Glutamatergic neuron (in vitro differentiated cells): Measurements from ENCODE around the gene SYP. TPM values are rescaled to one million over a fixed set of nuclear protein-coding genes. Genes with fewer than 3 reads are reported as not detected.
"Not testable (repeated sequence)": the region's sequence is repeated elsewhere in the genome, so short reads cannot be mapped to it uniquely, and the experiment has no call there.

Experiments
- DNase-seq: peaks from one replicate; pipeline ENCODE4 v3.0.0; 2022
- H3K27ac Mint-ChIP-seq: one replicate; pipeline ENCODE4 v1.8.0; 2020; ENCODE audit warnings: mild to moderate bottlenecking, mixed read lengths, inconsistent platforms; ENCODE audit not compliant: unreplicated experiment
- H3K27me3 Mint-ChIP-seq: one replicate; pipeline ENCODE4 v1.8.0; 2020; ENCODE audit warnings: mild to moderate bottlenecking, moderate library complexity, mixed read lengths, inconsistent platforms; ENCODE audit not compliant: unreplicated experiment
- H3K36me3 Mint-ChIP-seq: one replicate; pipeline ENCODE4 v1.8.0; 2020; ENCODE audit warnings: mild to moderate bottlenecking, mixed read lengths, inconsistent platforms; ENCODE audit not compliant: unreplicated experiment
- H3K4me1 Mint-ChIP-seq: one replicate; pipeline ENCODE4 v1.8.0; 2020; ENCODE audit warnings: mild to moderate bottlenecking, low read depth, mixed read lengths, inconsistent platforms; ENCODE audit not compliant: unreplicated experiment
- H3K4me3 Mint-ChIP-seq: one replicate; pipeline ENCODE4 v1.8.0; 2020; ENCODE audit warnings: mild to moderate bottlenecking, mixed read lengths, inconsistent platforms; ENCODE audit not compliant: unreplicated experiment
- H3K9me3 Mint-ChIP-seq: one replicate; pipeline ENCODE4 v1.8.0; 2020; ENCODE audit warnings: mild to moderate bottlenecking, moderate library complexity, mixed read lengths, inconsistent platforms; ENCODE audit not compliant: unreplicated experiment
- CTCF ChIP-seq: fragments of 200-600 bp; sonication (generic); IDR thresholded peaks from one replicate; pipeline ENCODE4 v1.5.0; 2021; ENCODE audit not compliant: partially characterized antibody, unreplicated experiment
- total RNA-seq: library from RNA; stranded (reverse); fragmentation: NEBNext Ultra II Directional; extraction: Animal tissue kit (Norgen Biotek cat#: 25700); gene quantifications from one replicate; pipeline ENCODE4 v1.2.1, GENCODE V29; 2021; ENCODE audit not compliant: unreplicated experiment

Gene SYP
- total RNA-seq, 1 donor from 2014 or later: 291 TPM

DNA sequence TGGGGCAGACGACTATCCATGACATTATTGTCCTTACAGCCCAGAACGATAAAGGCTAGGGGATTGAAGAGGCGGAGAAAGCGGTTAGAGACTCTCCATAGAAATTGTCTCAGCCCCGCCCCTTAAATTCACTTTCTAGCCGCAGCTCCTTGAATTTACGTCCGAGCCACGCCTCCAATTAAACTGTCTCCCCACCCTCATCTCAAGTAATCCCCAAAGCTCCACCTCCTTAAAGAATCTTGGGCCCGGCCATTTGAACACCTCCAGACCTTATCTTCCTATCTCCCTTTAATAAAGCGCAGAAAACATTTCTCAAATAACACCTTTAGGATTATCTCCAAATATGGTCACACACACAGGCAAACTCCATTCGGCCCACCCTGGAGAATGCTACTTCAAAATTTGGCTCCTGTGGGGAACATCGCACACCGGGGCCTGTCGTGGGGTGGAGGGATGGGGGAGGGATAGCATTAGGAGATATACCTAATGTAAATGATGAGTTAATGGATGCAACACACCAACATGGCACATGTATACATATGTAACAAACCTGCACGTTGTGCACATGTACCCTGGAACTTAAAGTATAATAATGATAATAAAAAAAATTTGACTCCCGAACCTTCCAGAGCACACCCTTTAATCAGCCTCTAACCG, 44.6 kb downstream of the SYP start:
- Mint-ChIP-seq H3K36me3 (no peaks in the 10 kb centered on the region), H3K4me3 (peak overlapping the region; percentile 90)

DNA sequence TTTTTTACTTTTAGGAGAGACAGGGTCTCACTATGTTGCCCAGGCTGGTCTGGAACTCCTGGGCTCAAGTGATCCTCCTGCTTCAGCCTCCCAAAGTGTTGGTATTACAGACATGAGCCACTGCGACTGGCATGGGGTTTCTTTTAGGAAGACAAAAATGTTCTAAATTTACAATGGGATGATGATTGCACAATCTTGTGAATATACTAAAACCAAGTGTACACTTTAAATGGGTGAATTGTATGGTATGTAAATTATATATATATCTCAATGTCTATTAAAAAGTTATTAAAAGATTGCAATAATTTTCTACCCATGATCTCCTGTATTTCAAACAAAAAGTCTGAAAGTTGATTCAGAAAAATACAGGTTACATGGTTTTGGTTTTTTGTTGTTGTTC, 46.5 kb downstream of the SYP start:
- Mint-ChIP-seq H3K27ac (no peak overlapping the region), H3K36me3 (no peaks in the 10 kb centered on the region), H3K4me3 (no peak overlapping the region), H3K4me1 (peaks cover 3% of the 10 kb centered on the region), H3K9me3 (peaks cover 4% of the 10 kb centered on the region), H3K27me3 (peaks cover 2% of the 10 kb centered on the region)
- TF ChIP-seq CTCF: no peak
- no peak for DNase-seq

More for the DNA sequence above, 44.6 kb downstream of the SYP start:
- no peak for DNase-seq
- Mint-ChIP-seq H3K4me1 (peaks cover 3% of the 10 kb centered on the region), H3K27me3 (peaks cover 6% of the 10 kb centered on the region), H3K9me3 (peaks cover 4% of the 10 kb centered on the region), H3K27ac (peak overlapping the region; percentile 96)
- TF ChIP-seq CTCF: no peak

GRCh38 chrX:49149291-49149690, 50.7 kb downstream of the SYP start:
- not testable (repeated sequence) for H3K27ac Mint-ChIP-seq, H3K9me3 Mint-ChIP-seq, H3K4me1 Mint-ChIP-seq, DNase-seq, H3K36me3 Mint-ChIP-seq, H3K27me3 Mint-ChIP-seq, H3K4me3 Mint-ChIP-seq

- not testable (repeated sequence) for H3K27ac Mint-ChIP-seq, H3K4me3 Mint-ChIP-seq, H3K36me3 Mint-ChIP-seq, H3K9me3 Mint-ChIP-seq, DNase-seq, H3K27me3 Mint-ChIP-seq, H3K4me1 Mint-ChIP-seq
Observed at GRCh38 chrX:49148390-49149100, 51.4 kb downstream of the SYP start.

- Mint-ChIP-seq H3K4me1 (no peaks in the 10 kb centered on the region), H3K27me3 (no peaks in the 10 kb centered on the region), H3K4me3 (no peak overlapping the region), H3K9me3 (peaks cover 2% of the 10 kb centered on the region), H3K36me3 (no peaks in the 10 kb centered on the region), H3K27ac (no peak overlapping the region)
- no peak for DNase-seq
- no peak for TF ChIP-seq CTCF
Observed at GRCh38 chrX:49147936-49148335, 52.1 kb downstream of the SYP start.

GRCh38 chrX:49147282-49147681, 52.7 kb downstream of the SYP start:
- Mint-ChIP-seq H3K27ac (no peak overlapping the region), H3K9me3 (peaks cover 2% of the 10 kb centered on the region), H3K4me1 (no peaks in the 10 kb centered on the region), H3K36me3 (no peaks in the 10 kb centered on the region), H3K4me3 (no peak overlapping the region), H3K27me3 (no peaks in the 10 kb centered on the region)
- no peak for TF ChIP-seq CTCF
- no peak for DNase-seq

DNA sequence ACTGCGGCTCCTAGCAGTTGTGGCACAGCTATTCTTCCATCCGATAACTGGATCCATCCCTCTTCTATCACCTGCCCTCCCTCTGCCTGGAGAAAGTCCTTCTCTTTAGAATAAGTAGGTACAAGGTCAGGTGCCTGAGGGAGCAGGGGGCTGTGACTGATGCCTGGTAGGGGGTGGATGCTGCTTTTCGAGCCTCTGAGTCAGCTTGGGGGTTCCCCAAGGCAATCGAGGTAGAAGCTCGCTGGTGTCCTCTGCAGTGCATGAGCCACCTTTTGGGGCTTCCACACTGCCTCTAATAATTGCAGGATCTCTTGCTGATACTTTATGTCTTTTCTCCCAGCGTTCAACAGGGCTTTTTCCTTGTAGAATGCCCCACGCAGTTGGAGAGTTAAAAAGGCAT, 56.8 kb downstream of the SYP start:
- H3K36me3 Mint-ChIP-seq, H3K4me3 Mint-ChIP-seq, H3K27ac Mint-ChIP-seq, H3K27me3 Mint-ChIP-seq, H3K9me3 Mint-ChIP-seq, H3K4me1 Mint-ChIP-seq, DNase-seq: not testable (repeated sequence)
